Endothelial cell of umbilical vein (primary cell): ENCODE results near the gene KLK5. TPM values are rescaled to one million over a fixed set of nuclear protein-coding genes. Genes with fewer than 3 reads are reported as not detected.

Source experiments
- BruUV-seq: library from RNA; stranded (reverse); fragments of 400-500 nt; replicated peaks from 2 replicates; lab custom pipeline; 2021; lab: Mats Ljungman, UMichigan
- CTCF ChIA-PET: fragments of 300-600, 350-600 bp; sonication (Branson Sonifier 250); formaldehyde crosslinking; loops from one replicate; lab custom pipeline; 2021; ENCODE audit warnings: antibody characterized with exemption, inconsistent platforms; lab: Charles Lee
- POLR2A ChIA-PET: fragments of 300-600, 350-600 bp; sonication (Branson Sonifier 250); formaldehyde crosslinking; loops from one replicate; lab custom pipeline; 2021; ENCODE audit warnings: antibody characterized with exemption, inconsistent platforms; lab: Charles Lee
- DNase-seq: peaks from one replicate; pipeline ENCODE4 v3.0.0-alpha.2; 2011; ENCODE audit warnings: low read depth, low spot score
- FAIRE-seq: peaks from 2 replicates; lab custom pipeline; 2011; peaks lifted over from hg19 to GRCh38; lab: Jason Lieb, UNC
- H2AFZ ChIP-seq: 2 replicates; pipeline ENCODE4 v1.6.0; 2012; ENCODE audit warnings: low read depth, low read length, control low read depth, inconsistent platforms
- H3K27ac ChIP-seq: 2 replicates; pipeline ENCODE4 v1.5.1; 2011; ENCODE audit warnings: low read depth, mild to moderate bottlenecking, control low read depth, low read length, moderate library complexity; ENCODE audit not compliant: insufficient read depth
- H3K27me3 ChIP-seq, 2 experiments: 2 replicates each; pipeline versions ENCODE4 v1.6.0 to v1.6.1; 2011; ENCODE audit warnings: low read length in 2 of 2, mixed read lengths in 1 of 2; ENCODE audit not compliant: control insufficient read depth in 2 of 2, insufficient read depth in 2 of 2
- H3K36me3 ChIP-seq, 2 experiments: 2 replicates in 1 of 2; 3 replicates in 1 of 2; pipeline ENCODE4 v1.5.1; 2011; ENCODE audit warnings: low read length in 2 of 2, mild to moderate bottlenecking in 1 of 2, moderate library complexity in 1 of 2; ENCODE audit not compliant: control insufficient read depth in 2 of 2, insufficient read depth in 2 of 2; ENCODE audit errors: extremely low read depth in 1 of 2
- H3K4me1 ChIP-seq: 3 replicates; pipeline ENCODE4 v1.5.1; 2011; ENCODE audit warnings: mild to moderate bottlenecking, low read length; ENCODE audit not compliant: control insufficient read depth, insufficient read depth; ENCODE audit errors: extremely low read depth
- H3K4me2 ChIP-seq: 2 replicates; pipeline ENCODE4 v1.6.1; 2011; ENCODE audit warnings: low read length, control low read depth, mixed read lengths; ENCODE audit not compliant: insufficient read depth
- H3K4me3 ChIP-seq, 3 experiments: fragments of 200-600 bp in 1 of 3; sonication (generic), shearing (Covaris generic) in 1 of 3; replicated peaks in 1 of 3; 2 replicates each; pipeline ENCODE4 v1.5.1; 2011 to 2016; ENCODE audit warnings: control low read depth in 3 of 3, low read length in 3 of 3, mild to moderate bottlenecking in 2 of 3, inconsistent platforms in 1 of 3, low read depth in 1 of 3, moderate library complexity in 1 of 3; ENCODE audit not compliant: insufficient read depth in 1 of 3
- H3K79me2 ChIP-seq: 2 replicates; pipeline ENCODE4 v1.6.0; 2012; ENCODE audit warnings: low read length, inconsistent platforms; ENCODE audit not compliant: control insufficient read depth, insufficient read depth
- H3K9ac ChIP-seq: replicated peaks from 2 replicates; pipeline ENCODE3; 2011; ENCODE audit warnings: low read length, control low read depth; ENCODE audit not compliant: insufficient read depth; ENCODE audit errors: extremely low read depth
- H3K9me1 ChIP-seq: replicated peaks from 3 replicates; pipeline ENCODE4 v1.6.0; 2011; ENCODE audit warnings: mild to moderate bottlenecking, low read length; ENCODE audit not compliant: control insufficient read depth, insufficient read depth; ENCODE audit errors: extremely low read depth
- H3K9me3 ChIP-seq: replicated peaks from 2 replicates; pipeline ENCODE4 v1.5.1; 2012; ENCODE audit warnings: low read length, inconsistent platforms; ENCODE audit not compliant: control insufficient read depth, insufficient read depth
- H4K20me1 ChIP-seq: replicated peaks from 2 replicates; pipeline ENCODE3; 2011; ENCODE audit warnings: mild to moderate bottlenecking, low read length; ENCODE audit not compliant: control insufficient read depth, insufficient read depth; ENCODE audit errors: extremely low read depth
- EZH2 ChIP-seq: IDR thresholded peaks from 2 replicates; pipeline ENCODE4 v1.6.1; 2012; ENCODE audit warnings: borderline replicate concordance, low read depth, mild to moderate bottlenecking, moderate library complexity, low read length, inconsistent platforms; ENCODE audit not compliant: severe bottlenecking
- FOS ChIP-seq: IDR thresholded peaks from 2 replicates; pipeline ENCODE4 v1.6.1; 2011; ENCODE audit warnings: mild to moderate bottlenecking, low read length, moderate library complexity, borderline replicate concordance; ENCODE audit not compliant: insufficient read depth
- GATA2 ChIP-seq: IDR thresholded peaks from 2 replicates; pipeline ENCODE4 v1.7.0; 2011; ENCODE audit warnings: low read depth, mild to moderate bottlenecking, moderate library complexity, mixed read lengths, low read length; ENCODE audit not compliant: insufficient read length, insufficient read depth
- JUN ChIP-seq: IDR thresholded peaks from 2 replicates; pipeline ENCODE4 v1.6.1; 2011; ENCODE audit warnings: borderline replicate concordance, low read depth; ENCODE audit not compliant: insufficient read length, insufficient read depth
- MYC ChIP-seq: IDR thresholded peaks from one replicate; pipeline ENCODE4 v1.6.1; 2011; ENCODE audit warnings: mild to moderate bottlenecking, low read depth, low read length
- POLR2A ChIP-seq: IDR thresholded peaks from 2 replicates; pipeline ENCODE4 v1.6.1; 2012; ENCODE audit warnings: low read depth, mild to moderate bottlenecking, control low read depth, low read length
- POLR2AphosphoS5 ChIP-seq: IDR thresholded peaks from 2 replicates; pipeline ENCODE4 v1.6.1; 2012; ENCODE audit warnings: low read depth, mild to moderate bottlenecking, control low read depth, low read length, moderate library complexity; ENCODE audit not compliant: insufficient read depth
- dilution Hi-C: fragments of 300-500 bp; cut with MboI; formaldehyde crosslinking; loops from one replicate; pipeline ENCODE4 v1.15.0; 2019; ENCODE audit warnings: low sequenced_read_pairs; ENCODE audit not compliant: extremely low pct_ligation_motif_present
- intact Hi-C: fragments of 100-400 bp; cut with micrococcal nuclease; formaldehyde crosslinking; loops from one replicate; pipeline ENCODE4 v1.10.0; 2022
- polyA plus RNA-seq, 4 experiments: library from polyadenylated mRNA; depleted of rRNA in 3 of 4; stranded (reverse) in 3 of 4; unstranded in 1 of 4; fragments of >200 nt; gene quantifications; 2 replicates each; pipeline versions ENCODE4 v1.2.1 to v1.2.3, GENCODE V29; 2011 to 2012; ENCODE audit warnings: missing spikeins in 1 of 4
- total RNA-seq: library from RNA; stranded (reverse); gene quantifications from 2 replicates; pipeline ENCODE4 v1.2.3, GENCODE V29; 2021
- TF ChIP-seq, protein P1 (sequence below), 2 donors: IDR thresholded peaks; 1 replicate in 1 of 2; 2 replicates in 1 of 2; pipeline ENCODE4 v1.5.1; 2011; ENCODE audit warnings: low read length in 2 of 2, mild to moderate bottlenecking in 2 of 2, moderate library complexity in 2 of 2, control low read depth in 1 of 2, inconsistent platforms in 1 of 2, low read depth in 1 of 2; ENCODE audit not compliant: insufficient read depth in 1 of 2; ENCODE audit errors: extremely low read depth in 1 of 2
- TF ChIP-seq, protein P2 (sequence below): IDR thresholded peaks from 2 replicates; pipeline ENCODE4 v1.6.1; 2011; ENCODE audit not compliant: insufficient read depth, insufficient read length

KLK5 gene
- total and polyA plus RNA-seq, 2 donors (not counting 3 experiments of a cell fraction or from before 2014, with no cell fraction given): not detected

DNA sequence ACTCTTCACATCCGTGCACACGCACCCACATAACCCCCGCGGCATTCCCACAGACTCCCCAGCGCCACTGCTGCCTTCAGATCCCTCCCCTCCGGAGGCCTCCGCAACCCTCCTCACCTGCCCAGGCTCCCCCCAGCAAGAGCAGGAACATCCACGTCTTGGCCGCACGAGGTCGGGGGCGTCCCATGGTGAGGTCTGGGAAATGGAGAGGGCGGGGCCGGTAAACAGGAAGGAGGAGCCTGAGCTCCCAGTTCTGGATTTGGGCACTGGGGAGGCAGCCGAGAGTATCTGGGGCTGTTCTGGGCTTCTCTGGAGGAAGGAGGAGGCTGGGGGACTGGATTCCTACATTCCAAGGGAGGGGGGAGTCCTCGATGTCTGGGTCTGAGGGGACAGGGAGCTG, 48.1 kb upstream of the KLK5 start:
- no peak overlapping the region for H3K4me2 ChIP-seq
- CTCF ChIA-PET: no interaction called here

DNA sequence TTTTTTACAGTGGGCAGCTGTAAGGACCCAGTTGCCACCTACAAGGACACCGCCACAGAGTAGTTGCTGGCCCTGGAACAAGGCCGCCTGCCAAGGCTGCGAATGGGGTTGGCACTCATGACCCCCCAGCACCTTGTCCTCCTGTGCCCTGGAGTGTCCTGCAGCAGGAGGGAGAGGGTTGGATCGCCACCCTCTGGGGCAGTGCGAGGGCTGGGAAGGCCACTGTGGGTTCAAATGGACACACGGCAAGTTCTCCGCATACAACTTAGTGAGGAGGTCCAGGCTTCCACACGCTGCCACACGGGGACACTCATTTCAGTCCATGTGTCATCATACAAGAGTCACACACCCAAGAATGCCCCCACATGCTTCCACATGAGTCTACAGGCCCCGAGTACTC, 47.6 kb upstream of the KLK5 start:
- no peak for FAIRE-seq
- POLR2A ChIA-PET: no interaction called here
- CTCF ChIA-PET: interaction anchor here (2.6 kb wide), 1 partner anchor 21 kb away, joined by 7 read pairs; no protein-coding TSS in a partner anchor

More for the DNA sequence above, 48.1 kb upstream of the KLK5 start:
- DNase-seq: no peak
- POLR2A ChIA-PET: no interaction called here
- H3K79me2 ChIP-seq: no peaks in the 10 kb centered on the region
- TF ChIP-seq JUN (no peak), MYC (no peak), POLR2A (no peak), FOS (no peak)
- TF ChIP-seq, protein P1, sequence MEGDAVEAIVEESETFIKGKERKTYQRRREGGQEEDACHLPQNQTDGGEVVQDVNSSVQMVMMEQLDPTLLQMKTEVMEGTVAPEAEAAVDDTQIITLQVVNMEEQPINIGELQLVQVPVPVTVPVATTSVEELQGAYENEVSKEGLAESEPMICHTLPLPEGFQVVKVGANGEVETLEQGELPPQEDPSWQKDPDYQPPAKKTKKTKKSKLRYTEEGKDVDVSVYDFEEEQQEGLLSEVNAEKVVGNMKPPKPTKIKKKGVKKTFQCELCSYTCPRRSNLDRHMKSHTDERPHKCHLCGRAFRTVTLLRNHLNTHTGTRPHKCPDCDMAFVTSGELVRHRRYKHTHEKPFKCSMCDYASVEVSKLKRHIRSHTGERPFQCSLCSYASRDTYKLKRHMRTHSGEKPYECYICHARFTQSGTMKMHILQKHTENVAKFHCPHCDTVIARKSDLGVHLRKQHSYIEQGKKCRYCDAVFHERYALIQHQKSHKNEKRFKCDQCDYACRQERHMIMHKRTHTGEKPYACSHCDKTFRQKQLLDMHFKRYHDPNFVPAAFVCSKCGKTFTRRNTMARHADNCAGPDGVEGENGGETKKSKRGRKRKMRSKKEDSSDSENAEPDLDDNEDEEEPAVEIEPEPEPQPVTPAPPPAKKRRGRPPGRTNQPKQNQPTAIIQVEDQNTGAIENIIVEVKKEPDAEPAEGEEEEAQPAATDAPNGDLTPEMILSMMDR (IDR thresholded peaks at IDR 0.05; ENCODE audit: extremely low read depth in 1 of 2, insufficient read depth in 1 of 2, low read depth in 1 of 2, low read length in 2 of 2): no peak
- no peak overlapping the region for H3K4me3 ChIP-seq
- no peak overlapping the region for H3K9ac ChIP-seq
- H3K9me1 ChIP-seq: no peaks in the 10 kb centered on the region
- intact Hi-C loops: no loop called here
- no TSS peak for BruUV-seq
- no peaks in the 10 kb centered on the region for H4K20me1 ChIP-seq
- no peak overlapping the region for H2AFZ ChIP-seq
- FAIRE-seq: no peak
- no peaks in the 10 kb centered on the region for H3K36me3 ChIP-seq
- no peaks in the 10 kb centered on the region for H3K27me3 ChIP-seq
- dilution Hi-C loops: no loop called here
- H3K9me3 ChIP-seq: no peaks in the 10 kb centered on the region
- no peak overlapping the region for H3K27ac ChIP-seq
- H3K4me1 ChIP-seq: no peaks in the 10 kb centered on the region

More for the DNA sequence above, 47.6 kb upstream of the KLK5 start:
- H3K9ac ChIP-seq: no peak overlapping the region
- no peaks in the 10 kb centered on the region for H4K20me1 ChIP-seq
- H2AFZ ChIP-seq: no peak overlapping the region
- TF ChIP-seq JUN: no peak
- no peak for TF ChIP-seq FOS
- no peak for TF ChIP-seq POLR2A
- TF ChIP-seq, protein P2, sequence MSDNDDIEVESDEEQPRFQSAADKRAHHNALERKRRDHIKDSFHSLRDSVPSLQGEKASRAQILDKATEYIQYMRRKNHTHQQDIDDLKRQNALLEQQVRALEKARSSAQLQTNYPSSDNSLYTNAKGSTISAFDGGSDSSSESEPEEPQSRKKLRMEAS: no peak
- no peak for TF ChIP-seq POLR2AphosphoS5
- no peak for TF ChIP-seq EZH2
- TF ChIP-seq GATA2: no peak
- TF ChIP-seq MYC: no peak
- TF ChIP-seq, protein P1 (IDR thresholded peaks at IDR 0.05; ENCODE audit: extremely low read depth in 1 of 2, insufficient read depth in 1 of 2, low read depth in 1 of 2, low read length in 2 of 2): no peak
- H3K9me1 ChIP-seq: no peaks in the 10 kb centered on the region
- H3K36me3 ChIP-seq: no peaks in the 10 kb centered on the region
- no peak for DNase-seq
- no peaks in the 10 kb centered on the region for H3K4me1 ChIP-seq
- no peaks in the 10 kb centered on the region for H3K9me3 ChIP-seq
- no peak overlapping the region for H3K4me3 ChIP-seq
- H3K79me2 ChIP-seq: no peaks in the 10 kb centered on the region
- no peaks in the 10 kb centered on the region for H3K27me3 ChIP-seq
- BruUV-seq: no TSS peak
- dilution Hi-C loops (no loop called here), intact Hi-C loops (no loop called here)
- no peak overlapping the region for H3K4me2 ChIP-seq
- H3K27ac ChIP-seq: no peak overlapping the region
